Measurements from ENCODE around the gene NTM. TPM values are rescaled to one million over a fixed set of nuclear protein-coding genes. Genes with fewer than 3 reads are reported as not detected.

Gene NTM
- total and polyA plus RNA-seq, 2 donors (not counting 1 experiment from before 2014, with no cell fraction given), result 12.3 to 28.6 TPM

DNA sequence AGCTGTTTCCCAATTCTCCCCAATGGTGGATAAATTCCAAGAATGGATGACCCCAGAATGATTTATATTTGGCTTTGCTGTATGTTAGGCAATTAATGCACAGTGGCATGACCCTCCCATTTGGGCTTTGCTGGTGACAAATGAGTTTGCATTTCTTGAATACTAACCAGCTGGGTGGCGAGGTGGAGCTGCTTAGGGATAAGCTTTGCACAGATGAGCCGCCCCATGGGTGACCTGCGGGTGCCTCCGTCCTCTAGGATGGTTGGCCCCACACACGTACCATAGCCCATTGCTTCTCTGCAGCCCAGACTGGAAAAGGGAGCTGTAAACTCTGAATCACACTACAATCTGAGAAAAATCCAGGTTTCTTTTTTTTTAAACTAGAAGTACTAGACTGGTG, 94.6 kb downstream of the NTM start:
- Histone ChIP-seq H3K36me3 (ENCODE audit: control insufficient read depth, insufficient read depth, low read length) (no peaks in the 10 kb centered on the region), H3K79me2 (ENCODE audit: control insufficient read depth, insufficient read depth, low read length) (no peaks in the 10 kb centered on the region), H3K9me3 (ENCODE audit: control insufficient read depth, insufficient read depth, low read depth, low read length) (no peaks in the 10 kb centered on the region), H3K4me2 (ENCODE audit: extremely low read depth, insufficient read depth, low read length) (no peak overlapping the region), H3K4me1 (ENCODE audit: control insufficient read depth, extremely low read depth, insufficient read depth, low read length) (no peaks in the 10 kb centered on the region), H3K9ac (ENCODE audit: insufficient read depth, low read length) (no peak overlapping the region), H3K27me3 (ENCODE audit: control insufficient read depth, insufficient read depth, low read length) (no peaks in the 10 kb centered on the region), H2AFZ (ENCODE audit: low read length) (no peak overlapping the region), H3K27ac (ENCODE audit: insufficient read depth, low read length) (no peak overlapping the region), H4K20me1 (ENCODE audit: control insufficient read depth, extremely low read depth, insufficient read depth, low read length) (no peaks in the 10 kb centered on the region), H3K4me3 (replicated peaks in 1 of 4; ENCODE audit: control extremely low read depth in 1 of 4, insufficient read depth in 1 of 4, low read depth in 3 of 4, low read length in 4 of 4) (no peak overlapping the region)
- TF ChIP-seq EZH2 (IDR thresholded peaks at IDR 0.05; ENCODE audit: low read length, missing control alignments), result no peak
- TF ChIP-seq, protein P1, sequence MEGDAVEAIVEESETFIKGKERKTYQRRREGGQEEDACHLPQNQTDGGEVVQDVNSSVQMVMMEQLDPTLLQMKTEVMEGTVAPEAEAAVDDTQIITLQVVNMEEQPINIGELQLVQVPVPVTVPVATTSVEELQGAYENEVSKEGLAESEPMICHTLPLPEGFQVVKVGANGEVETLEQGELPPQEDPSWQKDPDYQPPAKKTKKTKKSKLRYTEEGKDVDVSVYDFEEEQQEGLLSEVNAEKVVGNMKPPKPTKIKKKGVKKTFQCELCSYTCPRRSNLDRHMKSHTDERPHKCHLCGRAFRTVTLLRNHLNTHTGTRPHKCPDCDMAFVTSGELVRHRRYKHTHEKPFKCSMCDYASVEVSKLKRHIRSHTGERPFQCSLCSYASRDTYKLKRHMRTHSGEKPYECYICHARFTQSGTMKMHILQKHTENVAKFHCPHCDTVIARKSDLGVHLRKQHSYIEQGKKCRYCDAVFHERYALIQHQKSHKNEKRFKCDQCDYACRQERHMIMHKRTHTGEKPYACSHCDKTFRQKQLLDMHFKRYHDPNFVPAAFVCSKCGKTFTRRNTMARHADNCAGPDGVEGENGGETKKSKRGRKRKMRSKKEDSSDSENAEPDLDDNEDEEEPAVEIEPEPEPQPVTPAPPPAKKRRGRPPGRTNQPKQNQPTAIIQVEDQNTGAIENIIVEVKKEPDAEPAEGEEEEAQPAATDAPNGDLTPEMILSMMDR (conservative IDR thresholded peaks at IDR 0.05 in 1 of 2, IDR thresholded peaks at IDR 0.05 in 1 of 2; ENCODE audit: low read depth in 1 of 2, low read length in 2 of 2), result no peak
- no peak for DNase-seq (ENCODE audit: low read depth in 2 of 2)

DNA sequence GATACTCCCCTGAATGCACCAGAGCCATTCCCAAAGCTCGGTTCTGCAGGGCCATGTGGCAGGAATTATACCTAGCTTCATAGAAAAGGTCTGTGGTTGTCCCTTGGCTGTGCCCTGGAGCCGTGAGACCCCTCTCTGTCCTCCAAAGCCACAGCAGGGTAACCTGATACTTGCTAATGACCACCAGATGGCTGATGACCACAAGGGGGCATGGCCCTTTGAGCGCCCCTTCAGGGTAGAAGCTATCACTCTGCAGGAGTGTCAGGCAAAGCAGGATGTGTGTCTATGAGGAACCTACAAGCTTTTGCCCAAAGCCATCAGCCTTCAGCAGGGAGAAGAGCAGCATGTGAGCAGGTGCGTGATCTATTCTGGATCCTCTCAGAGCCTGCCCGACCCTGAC, 95.3 kb downstream of the NTM start:
- TF ChIP-seq, protein P1 (conservative IDR thresholded peaks at IDR 0.05 in 1 of 2, IDR thresholded peaks at IDR 0.05 in 1 of 2; ENCODE audit: low read depth in 1 of 2, low read length in 2 of 2), result no peak
- TF ChIP-seq EZH2 (IDR thresholded peaks at IDR 0.05; ENCODE audit: low read length, missing control alignments), result no peak
- Histone ChIP-seq H3K4me2 (ENCODE audit: extremely low read depth, insufficient read depth, low read length) (no peak overlapping the region), H3K27ac (ENCODE audit: insufficient read depth, low read length) (no peak overlapping the region), H3K9me3 (ENCODE audit: control insufficient read depth, insufficient read depth, low read depth, low read length) (no peaks in the 10 kb centered on the region), H4K20me1 (ENCODE audit: control insufficient read depth, extremely low read depth, insufficient read depth, low read length) (no peaks in the 10 kb centered on the region), H3K4me3 (replicated peaks in 1 of 4; ENCODE audit: control extremely low read depth in 1 of 4, insufficient read depth in 1 of 4, low read depth in 3 of 4, low read length in 4 of 4) (no peak overlapping the region), H3K9ac (ENCODE audit: insufficient read depth, low read length) (no peak overlapping the region), H3K79me2 (ENCODE audit: control insufficient read depth, insufficient read depth, low read length) (no peaks in the 10 kb centered on the region), H3K4me1 (ENCODE audit: control insufficient read depth, extremely low read depth, insufficient read depth, low read length) (no peaks in the 10 kb centered on the region), H2AFZ (ENCODE audit: low read length) (no peak overlapping the region), H3K27me3 (ENCODE audit: control insufficient read depth, insufficient read depth, low read length) (no peaks in the 10 kb centered on the region), H3K36me3 (ENCODE audit: control insufficient read depth, insufficient read depth, low read length) (no peaks in the 10 kb centered on the region)
- no peak for DNase-seq (ENCODE audit: low read depth in 2 of 2)

DNA sequence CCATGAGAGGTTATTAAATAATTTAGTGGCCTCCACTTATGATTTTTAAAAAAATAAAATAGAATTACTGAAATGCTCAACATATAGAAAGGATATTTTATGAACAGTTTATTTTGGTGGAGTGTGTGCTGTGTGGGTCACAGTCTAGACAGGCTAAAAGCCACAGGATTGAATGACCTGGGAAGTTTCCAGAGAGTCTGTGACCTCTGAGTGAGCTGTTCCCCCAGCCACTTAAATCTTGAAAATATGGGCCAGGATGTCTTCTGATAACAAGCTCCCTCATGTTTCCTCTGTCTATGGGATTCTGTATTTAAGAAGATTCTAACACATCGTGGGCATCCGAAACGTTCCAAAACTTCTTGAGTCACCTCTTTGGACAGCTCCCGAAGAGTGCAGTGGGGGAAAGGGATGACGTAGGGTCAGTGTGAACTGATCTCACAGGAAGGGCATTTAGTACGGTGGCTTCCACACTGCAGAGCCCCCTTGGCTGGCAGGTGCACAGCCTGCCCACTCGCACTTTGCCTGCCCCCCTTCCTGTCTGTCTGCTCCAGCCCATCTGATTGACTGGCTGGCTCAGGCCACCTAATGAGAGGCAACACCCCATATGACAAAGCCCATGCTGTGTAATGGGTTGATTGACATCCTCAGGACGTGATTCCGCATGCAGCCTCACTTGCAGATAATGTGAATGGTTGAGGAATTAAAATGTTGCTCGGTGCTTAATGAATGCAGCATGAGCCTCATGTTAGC, 97.4 kb downstream of the NTM start:
- no peak overlapping the region for H3K9ac ChIP-seq (ENCODE audit: insufficient read depth, low read length)

More for the DNA sequence above, 97.4 kb downstream of the NTM start:
- Histone ChIP-seq H3K4me3 (replicated peaks in 1 of 4; ENCODE audit: control extremely low read depth in 1 of 4, insufficient read depth in 1 of 4, low read depth in 3 of 4, low read length in 4 of 4) (no peak overlapping the region), H3K27ac (ENCODE audit: insufficient read depth, low read length) (no peak overlapping the region), H4K20me1 (ENCODE audit: control insufficient read depth, extremely low read depth, insufficient read depth, low read length) (no peaks in the 10 kb centered on the region), H3K79me2 (ENCODE audit: control insufficient read depth, insufficient read depth, low read length) (no peaks in the 10 kb centered on the region), H3K9me3 (ENCODE audit: control insufficient read depth, insufficient read depth, low read depth, low read length) (no peaks in the 10 kb centered on the region), H2AFZ (ENCODE audit: low read length) (no peak overlapping the region), H3K4me1 (ENCODE audit: control insufficient read depth, extremely low read depth, insufficient read depth, low read length) (no peaks in the 10 kb centered on the region), H3K36me3 (ENCODE audit: control insufficient read depth, insufficient read depth, low read length) (no peaks in the 10 kb centered on the region), H3K27me3 (ENCODE audit: control insufficient read depth, insufficient read depth, low read length) (no peaks in the 10 kb centered on the region), H3K4me2 (ENCODE audit: extremely low read depth, insufficient read depth, low read length) (no peak overlapping the region)
- DNase-seq (ENCODE audit: low read depth in 2 of 2), result no peak
- TF ChIP-seq EZH2 (IDR thresholded peaks at IDR 0.05; ENCODE audit: low read length, missing control alignments), result no peak
- TF ChIP-seq, protein P1 (conservative IDR thresholded peaks at IDR 0.05 in 1 of 2, IDR thresholded peaks at IDR 0.05 in 1 of 2; ENCODE audit: low read depth in 1 of 2, low read length in 2 of 2), result no peak
